ENCODE measurements around the gene JAG2.

JAG2 gene

DNA sequence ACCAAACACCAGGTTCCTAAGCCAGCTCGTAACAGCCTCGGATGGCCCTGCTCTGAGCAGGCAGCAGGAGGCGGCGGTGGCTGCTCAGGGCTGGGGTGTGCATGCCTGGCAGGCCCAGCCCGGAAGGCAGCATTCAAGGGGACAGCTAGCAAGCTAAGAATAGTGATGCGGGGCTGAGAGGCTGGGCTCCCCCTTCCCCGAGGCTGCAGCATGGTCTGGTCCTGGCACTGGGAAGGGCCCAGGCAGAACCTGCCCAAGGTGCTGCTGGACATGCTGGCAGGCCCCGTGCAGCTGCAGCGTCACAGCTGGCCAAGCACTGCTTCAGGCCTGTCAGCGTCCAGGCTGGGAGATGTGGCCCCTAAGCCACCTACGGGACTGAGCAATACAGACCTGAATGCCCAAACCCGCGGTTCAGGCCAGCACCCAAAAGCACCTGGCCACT, 38.9 kb upstream of the JAG2 start:
- DNase-seq (ENCODE audit: low read depth, low spot score) = no peak

DNA sequence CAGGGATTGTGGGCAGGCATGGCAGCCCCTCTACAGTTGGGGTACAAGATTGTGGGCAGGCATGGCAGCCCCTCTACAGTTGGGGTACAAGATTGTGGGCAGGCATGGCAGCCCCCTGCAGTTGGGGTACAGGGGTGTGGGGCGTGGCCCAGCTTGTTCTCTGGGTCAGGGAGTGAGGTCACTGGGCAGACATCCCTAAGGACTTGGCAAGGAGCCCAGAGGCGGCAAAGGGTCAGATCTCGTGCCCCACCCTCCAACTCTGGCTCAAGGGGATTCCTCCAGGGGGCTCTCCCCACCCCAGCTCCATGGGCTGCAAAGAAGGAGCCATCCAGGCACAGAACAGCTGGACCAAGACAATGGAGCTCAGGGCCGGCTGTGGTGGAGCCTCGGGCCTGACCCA, 38.3 kb upstream of the JAG2 start:
- H3K9ac ChIP-seq (ENCODE audit: insufficient read length, low read depth) = no peak overlapping the region
- H3K27me3 ChIP-seq (ENCODE audit: insufficient read depth, insufficient read length) = no peaks in the 10 kb centered on the region
- no peak for DNase-seq (ENCODE audit: low read depth, low spot score)
- H3K4me1 ChIP-seq (ENCODE audit: insufficient read depth, insufficient read length) = peaks cover 10% of the 10 kb centered on the region
- no peak for TF ChIP-seq ZNF274 (IDR thresholded peaks at IDR 0.05; ENCODE audit: low read depth, low read length)
- no peak for TF ChIP-seq YY1 (IDR thresholded peaks at IDR 0.05; ENCODE audit: insufficient read depth, insufficient read length)
- TF ChIP-seq SUZ12 (IDR thresholded peaks at IDR 0.05; ENCODE audit: extremely low read depth, insufficient read depth, insufficient read length) = no peak
- H3K36me3 ChIP-seq (ENCODE audit: insufficient read depth, insufficient read length, low read length) = peaks cover 13% of the 10 kb centered on the region
- no peaks in the 10 kb centered on the region for H3K9me3 ChIP-seq (ENCODE audit: insufficient read depth, low read length)
- H3K4me3 ChIP-seq (ENCODE audit: insufficient read length, low read depth) = no peak overlapping the region

More for the DNA sequence above, 38.9 kb upstream of the JAG2 start:
- TF ChIP-seq SUZ12 (IDR thresholded peaks at IDR 0.05; ENCODE audit: extremely low read depth, insufficient read depth, insufficient read length) (no peak), ZNF274 (IDR thresholded peaks at IDR 0.05; ENCODE audit: low read depth, low read length) (no peak), YY1 (IDR thresholded peaks at IDR 0.05; ENCODE audit: insufficient read depth, insufficient read length) (no peak)
- Histone ChIP-seq H3K36me3 (ENCODE audit: insufficient read depth, insufficient read length, low read length) (peaks cover 18% of the 10 kb centered on the region), H3K4me1 (ENCODE audit: insufficient read depth, insufficient read length) (peaks cover 4% of the 10 kb centered on the region), H3K9ac (ENCODE audit: insufficient read length, low read depth) (no peak overlapping the region), H3K4me3 (ENCODE audit: insufficient read length, low read depth) (no peak overlapping the region), H3K27me3 (ENCODE audit: insufficient read depth, insufficient read length) (no peaks in the 10 kb centered on the region), H3K9me3 (ENCODE audit: insufficient read depth, low read length) (no peaks in the 10 kb centered on the region)

DNA sequence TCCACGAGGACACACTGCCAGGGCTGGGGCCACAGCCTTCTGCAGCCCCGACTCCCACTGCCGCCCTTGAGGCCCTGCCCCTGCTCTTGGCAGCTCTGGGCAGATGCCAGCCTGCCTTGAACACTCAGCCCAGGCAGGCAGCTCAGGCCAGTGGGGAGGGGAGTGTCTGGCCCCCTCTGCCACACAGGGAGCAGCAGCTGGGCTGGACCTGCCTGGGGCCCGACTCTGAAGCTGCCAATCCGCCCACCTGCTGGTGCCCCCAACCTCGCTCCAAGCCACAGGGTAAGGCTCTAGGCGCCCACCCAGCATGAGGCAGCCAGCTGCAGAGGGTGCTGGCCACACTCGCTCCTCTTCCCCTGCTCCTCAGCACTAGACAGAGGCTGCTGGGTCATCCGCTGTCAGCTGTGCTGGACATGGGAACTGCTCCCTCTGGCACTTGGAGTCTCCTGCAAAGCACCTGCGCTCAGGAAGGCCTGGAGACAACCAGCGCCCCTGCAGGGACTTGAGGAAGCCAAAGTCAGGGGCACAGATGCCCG, 37.2 kb upstream of the JAG2 start:
- no peak for TF ChIP-seq SUZ12 (IDR thresholded peaks at IDR 0.05; ENCODE audit: extremely low read depth, insufficient read depth, insufficient read length)
- no peak for TF ChIP-seq YY1 (IDR thresholded peaks at IDR 0.05; ENCODE audit: insufficient read depth, insufficient read length)
- TF ChIP-seq ZNF274 (IDR thresholded peaks at IDR 0.05; ENCODE audit: low read depth, low read length) = no peak
- no peak overlapping the region for H3K9ac ChIP-seq (ENCODE audit: insufficient read length, low read depth)
- peaks cover 12% of the 10 kb centered on the region for H3K36me3 ChIP-seq (ENCODE audit: insufficient read depth, insufficient read length, low read length)

DNA sequence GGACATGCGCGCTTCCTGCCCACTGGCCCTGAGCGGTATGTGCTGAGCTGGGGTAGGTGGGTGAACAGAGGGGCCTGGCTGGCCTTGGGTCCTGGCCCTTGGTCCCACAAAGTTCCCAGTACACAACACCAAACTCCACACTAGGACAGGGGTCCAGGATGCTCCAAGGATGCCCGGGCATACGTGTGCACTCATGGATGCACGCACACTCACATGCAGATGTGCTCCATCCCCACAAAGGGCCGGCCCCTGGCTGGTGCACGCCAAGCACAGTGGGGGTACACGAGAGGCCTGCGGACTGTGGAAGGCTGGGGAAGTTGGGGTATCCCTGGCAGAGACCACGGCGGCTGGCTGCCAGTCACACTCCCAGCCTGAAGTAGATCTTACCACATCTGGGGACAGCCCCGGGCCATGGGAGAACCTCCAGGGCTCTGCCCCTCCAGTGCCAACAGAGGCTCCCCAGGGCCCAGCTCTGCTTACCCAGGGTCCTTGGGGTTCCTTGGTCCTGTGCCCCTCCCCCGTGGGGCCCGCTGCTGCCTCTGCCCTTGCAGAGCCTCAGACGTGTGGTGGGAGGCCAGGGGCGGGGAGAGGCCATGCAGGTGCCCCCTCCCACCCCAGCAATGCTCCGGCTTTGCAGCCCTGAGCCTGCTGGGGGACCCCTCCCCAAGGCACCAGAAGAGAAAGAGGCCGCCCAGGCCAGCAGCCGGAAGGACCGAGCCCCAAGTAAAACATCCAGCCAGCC, 36.5 kb upstream of the JAG2 start:
- no peak for TF ChIP-seq ZNF274 (IDR thresholded peaks at IDR 0.05; ENCODE audit: low read depth, low read length)
- TF ChIP-seq YY1 (IDR thresholded peaks at IDR 0.05; ENCODE audit: insufficient read depth, insufficient read length) = no peak
- TF ChIP-seq SUZ12 (IDR thresholded peaks at IDR 0.05; ENCODE audit: extremely low read depth, insufficient read depth, insufficient read length) = no peak
- H3K4me1 ChIP-seq (ENCODE audit: insufficient read depth, insufficient read length) = peaks cover 17% of the 10 kb centered on the region
- no peaks in the 10 kb centered on the region for H3K27me3 ChIP-seq (ENCODE audit: insufficient read depth, insufficient read length)
- no peaks in the 10 kb centered on the region for H3K9me3 ChIP-seq (ENCODE audit: insufficient read depth, low read length)
- peaks cover 9% of the 10 kb centered on the region for H3K36me3 ChIP-seq (ENCODE audit: insufficient read depth, insufficient read length, low read length)
- no peak for DNase-seq (ENCODE audit: low read depth, low spot score)
- H3K9ac ChIP-seq (ENCODE audit: insufficient read length, low read depth) = no peak overlapping the region
- no peak overlapping the region for H3K4me3 ChIP-seq (ENCODE audit: insufficient read length, low read depth)

More for the DNA sequence above, 37.2 kb upstream of the JAG2 start:
- Histone ChIP-seq H3K4me3 (ENCODE audit: insufficient read length, low read depth) (no peak overlapping the region), H3K27me3 (ENCODE audit: insufficient read depth, insufficient read length) (no peaks in the 10 kb centered on the region), H3K4me1 (ENCODE audit: insufficient read depth, insufficient read length) (peaks cover 17% of the 10 kb centered on the region), H3K9me3 (ENCODE audit: insufficient read depth, low read length) (no peaks in the 10 kb centered on the region)
- DNase-seq (ENCODE audit: low read depth, low spot score) = no peak

DNA sequence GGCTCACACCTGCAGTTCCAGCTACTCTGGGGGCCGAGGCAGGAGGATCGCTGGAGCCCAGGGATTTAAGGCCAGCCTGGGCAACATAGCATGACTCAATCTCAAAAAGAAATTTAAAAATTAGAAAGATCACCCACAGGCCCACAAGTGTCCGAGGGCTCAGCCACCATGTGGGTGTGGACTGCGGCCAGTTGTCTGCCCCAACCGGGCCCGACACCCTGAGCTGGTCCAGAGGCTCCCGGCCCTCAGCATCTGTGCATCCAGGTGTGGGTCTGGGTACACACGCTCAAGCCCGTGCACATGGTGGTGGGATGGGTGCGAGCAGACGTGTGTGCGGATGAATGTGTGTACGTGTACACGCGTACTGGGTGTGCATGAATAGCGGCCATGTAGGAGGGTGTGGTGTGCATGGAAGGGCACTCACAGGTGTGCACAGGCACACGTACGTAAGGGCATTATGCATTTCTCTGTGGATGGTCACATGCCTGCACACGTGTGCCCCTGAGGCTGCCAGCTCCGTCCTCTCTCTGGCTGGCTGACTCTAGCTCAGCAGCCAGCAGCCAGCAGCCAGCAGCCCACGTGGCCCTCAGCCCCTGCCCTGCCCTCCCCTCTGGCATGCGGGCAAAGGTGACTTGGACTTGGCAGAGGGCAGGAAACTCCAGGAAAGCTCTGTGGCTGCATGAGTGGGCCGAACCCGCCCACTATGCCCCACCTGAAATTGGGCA, 35.8 kb upstream of the JAG2 start:
- no peaks in the 10 kb centered on the region for H3K9me3 ChIP-seq (ENCODE audit: insufficient read depth, low read length)
- TF ChIP-seq SUZ12 (IDR thresholded peaks at IDR 0.05; ENCODE audit: extremely low read depth, insufficient read depth, insufficient read length) (no peak), YY1 (IDR thresholded peaks at IDR 0.05; ENCODE audit: insufficient read depth, insufficient read length) (no peak), ZNF274 (IDR thresholded peaks at IDR 0.05; ENCODE audit: low read depth, low read length) (no peak)
- no peak overlapping the region for H3K4me3 ChIP-seq (ENCODE audit: insufficient read length, low read depth)
- peaks cover 1% of the 10 kb centered on the region for H3K36me3 ChIP-seq (ENCODE audit: insufficient read depth, insufficient read length, low read length)
- H3K4me1 ChIP-seq (ENCODE audit: insufficient read depth, insufficient read length) = peaks cover 17% of the 10 kb centered on the region
- DNase-seq (ENCODE audit: low read depth, low spot score) = no peak
- H3K9ac ChIP-seq (ENCODE audit: insufficient read length, low read depth) = no peak overlapping the region
- H3K27me3 ChIP-seq (ENCODE audit: insufficient read depth, insufficient read length) = peaks cover 4% of the 10 kb centered on the region

DNA sequence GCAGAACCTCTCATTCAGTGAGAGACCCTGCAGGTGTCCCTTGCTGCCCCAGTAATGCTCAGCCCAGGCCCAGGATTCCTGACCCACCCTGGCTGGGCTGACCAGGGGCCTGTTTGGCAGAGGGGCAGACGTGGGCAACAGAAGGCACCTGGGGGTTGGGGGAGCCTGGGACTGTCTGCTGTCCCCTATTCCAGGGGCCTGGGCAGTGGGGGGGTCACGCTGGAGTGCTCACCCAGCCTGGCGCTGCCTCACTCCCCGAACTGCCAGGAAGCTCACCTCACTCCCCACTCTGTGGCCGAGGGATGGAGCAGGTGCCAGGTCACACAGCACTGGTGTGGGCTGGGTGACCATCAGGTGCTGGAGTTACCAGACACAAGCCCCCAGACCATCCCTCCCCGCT, 35.1 kb upstream of the JAG2 start:
- Histone ChIP-seq H3K4me1 (ENCODE audit: insufficient read depth, insufficient read length) (peaks cover 17% of the 10 kb centered on the region), H3K9ac (ENCODE audit: insufficient read length, low read depth) (no peak overlapping the region)
- no peak for TF ChIP-seq SUZ12 (IDR thresholded peaks at IDR 0.05; ENCODE audit: extremely low read depth, insufficient read depth, insufficient read length)
- TF ChIP-seq ZNF274 (IDR thresholded peaks at IDR 0.05; ENCODE audit: low read depth, low read length) = no peak
- TF ChIP-seq YY1 (IDR thresholded peaks at IDR 0.05; ENCODE audit: insufficient read depth, insufficient read length) = no peak

DNA sequence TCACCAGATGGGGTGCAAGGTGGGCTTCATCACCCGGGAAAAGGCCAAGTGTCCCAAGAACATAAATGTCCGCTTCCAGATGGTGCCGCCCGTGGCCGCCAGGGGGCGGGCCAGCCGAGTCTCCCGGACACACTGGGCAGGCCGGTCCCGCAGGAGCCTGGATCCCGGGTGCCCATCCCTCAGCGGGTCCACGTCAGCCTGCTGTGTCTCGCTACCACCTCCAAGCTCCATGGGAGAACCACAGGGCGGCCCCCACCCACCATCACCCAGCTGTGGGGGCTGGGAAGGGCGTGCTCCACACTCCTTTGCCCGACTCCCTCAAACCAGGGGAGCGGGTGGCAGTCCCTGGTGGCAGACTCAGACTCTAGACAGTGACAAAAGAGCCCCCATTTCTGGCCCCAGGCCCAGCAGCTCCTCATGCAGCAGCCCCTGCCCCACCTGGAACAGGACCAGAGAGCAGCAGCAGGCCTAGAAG, 34.5 kb upstream of the JAG2 start:
- H3K9ac ChIP-seq (ENCODE audit: insufficient read length, low read depth) = no peak overlapping the region
- no peak overlapping the region for H3K4me3 ChIP-seq (ENCODE audit: insufficient read length, low read depth)
- H3K27me3 ChIP-seq (ENCODE audit: insufficient read depth, insufficient read length) = peaks cover 16% of the 10 kb centered on the region
- H3K4me1 ChIP-seq (ENCODE audit: insufficient read depth, insufficient read length) = peaks cover 17% of the 10 kb centered on the region
- DNase-seq (ENCODE audit: low read depth, low spot score) = peak; percentile 28
- no peaks in the 10 kb centered on the region for H3K9me3 ChIP-seq (ENCODE audit: insufficient read depth, low read length)
- H3K36me3 ChIP-seq (ENCODE audit: insufficient read depth, insufficient read length, low read length) = no peaks in the 10 kb centered on the region
- no peak for TF ChIP-seq SUZ12 (IDR thresholded peaks at IDR 0.05; ENCODE audit: extremely low read depth, insufficient read depth, insufficient read length)
- no peak for TF ChIP-seq ZNF274 (IDR thresholded peaks at IDR 0.05; ENCODE audit: low read depth, low read length)
- no peak for TF ChIP-seq YY1 (IDR thresholded peaks at IDR 0.05; ENCODE audit: insufficient read depth, insufficient read length)

More for the DNA sequence above, 35.1 kb upstream of the JAG2 start:
- no peak for DNase-seq (ENCODE audit: low read depth, low spot score)
- H3K36me3 ChIP-seq (ENCODE audit: insufficient read depth, insufficient read length, low read length) = no peaks in the 10 kb centered on the region
- no peaks in the 10 kb centered on the region for H3K9me3 ChIP-seq (ENCODE audit: insufficient read depth, low read length)
- no peak overlapping the region for H3K4me3 ChIP-seq (ENCODE audit: insufficient read length, low read depth)
- H3K27me3 ChIP-seq (ENCODE audit: insufficient read depth, insufficient read length) = peaks cover 10% of the 10 kb centered on the region
